ENCODE results near the gene P3H4.

DNA sequence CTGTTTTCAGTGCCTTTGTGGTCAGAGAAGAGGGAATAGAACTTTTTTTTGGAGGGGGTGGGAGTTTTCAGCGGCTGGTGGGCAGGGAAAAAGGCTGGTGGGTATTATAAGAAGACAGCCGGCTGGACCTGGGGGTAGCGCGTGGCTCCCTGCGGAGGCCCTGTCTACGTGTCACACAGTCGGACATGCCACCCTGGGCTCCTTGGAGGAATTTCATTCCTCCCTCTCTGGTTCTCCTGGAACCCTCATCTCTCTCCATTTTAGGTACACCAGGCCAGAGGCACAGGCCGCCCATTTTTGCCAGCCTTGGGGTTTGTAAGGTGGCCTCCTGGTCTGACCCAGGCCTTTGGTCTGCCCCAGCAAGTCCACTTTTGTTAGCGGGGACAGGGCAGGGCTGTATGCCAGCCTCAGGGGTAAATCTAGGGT lies 2.0 kb upstream of the P3H4 start:
- TF ChIP-seq, protein P1, sequence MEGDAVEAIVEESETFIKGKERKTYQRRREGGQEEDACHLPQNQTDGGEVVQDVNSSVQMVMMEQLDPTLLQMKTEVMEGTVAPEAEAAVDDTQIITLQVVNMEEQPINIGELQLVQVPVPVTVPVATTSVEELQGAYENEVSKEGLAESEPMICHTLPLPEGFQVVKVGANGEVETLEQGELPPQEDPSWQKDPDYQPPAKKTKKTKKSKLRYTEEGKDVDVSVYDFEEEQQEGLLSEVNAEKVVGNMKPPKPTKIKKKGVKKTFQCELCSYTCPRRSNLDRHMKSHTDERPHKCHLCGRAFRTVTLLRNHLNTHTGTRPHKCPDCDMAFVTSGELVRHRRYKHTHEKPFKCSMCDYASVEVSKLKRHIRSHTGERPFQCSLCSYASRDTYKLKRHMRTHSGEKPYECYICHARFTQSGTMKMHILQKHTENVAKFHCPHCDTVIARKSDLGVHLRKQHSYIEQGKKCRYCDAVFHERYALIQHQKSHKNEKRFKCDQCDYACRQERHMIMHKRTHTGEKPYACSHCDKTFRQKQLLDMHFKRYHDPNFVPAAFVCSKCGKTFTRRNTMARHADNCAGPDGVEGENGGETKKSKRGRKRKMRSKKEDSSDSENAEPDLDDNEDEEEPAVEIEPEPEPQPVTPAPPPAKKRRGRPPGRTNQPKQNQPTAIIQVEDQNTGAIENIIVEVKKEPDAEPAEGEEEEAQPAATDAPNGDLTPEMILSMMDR (IDR thresholded peaks at IDR 0.05): no peak
- TF ChIP-seq POLR2AphosphoS5 (IDR thresholded peaks at IDR 0.05) (no peak), POLR2A (IDR thresholded peaks at IDR 0.05) (no peak)
